SW 1271 (cell line): ENCODE results near the gene HTD2.
A peak's percentile ranks its signal among the peaks of the same experiment; 100 is the strongest.
"Not testable (repeated sequence)": the region's sequence is repeated elsewhere in the genome, so short reads cannot be mapped to it uniquely, and the experiment has no call there.

Experiments used
- DNase-seq, 2 experiments: peaks; one replicate each; lab custom pipeline; 2025; lab: John Stamatoyannopoulos, UW

HTD2 gene

DNA sequence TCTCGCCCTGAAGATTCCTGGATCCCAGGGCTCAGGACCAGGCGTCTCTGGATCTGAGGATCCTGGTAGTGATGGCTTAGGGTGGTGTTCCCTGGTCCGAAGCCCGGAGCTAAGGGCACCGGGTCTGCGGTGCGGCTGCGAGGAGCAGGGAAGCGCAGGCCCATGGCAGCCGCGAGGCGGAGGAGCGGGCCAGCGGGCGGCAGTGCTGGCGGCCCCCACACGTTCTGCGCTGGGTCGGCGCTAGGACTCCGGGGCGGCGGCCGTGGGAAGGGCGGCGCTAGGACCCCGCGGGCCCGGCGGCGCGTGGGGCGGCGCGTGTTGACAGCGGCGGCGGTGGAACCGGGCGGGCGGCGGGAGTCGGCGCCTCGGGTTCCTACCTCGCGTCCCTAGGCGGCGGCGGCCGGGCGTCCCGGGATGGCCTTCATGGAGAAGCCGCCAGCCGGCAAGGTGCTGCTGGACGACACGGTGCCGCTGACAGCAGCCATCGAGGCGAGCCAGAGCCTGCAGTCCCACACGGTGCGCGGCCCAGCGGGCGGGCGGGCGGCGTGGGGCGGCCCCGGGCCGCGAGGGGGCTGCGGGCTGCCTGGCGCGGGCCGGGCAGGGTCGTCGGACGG lies 26.4 kb downstream of the HTD2 start, which contains the start of gene PXK:
TSS of gene PXK (plus strand) at position 318 of the 614 bp plus-strand sequence. CDS start at position 415, 97 bp downstream.
- DNase-seq: peak; percentile 12 to 18

DNA sequence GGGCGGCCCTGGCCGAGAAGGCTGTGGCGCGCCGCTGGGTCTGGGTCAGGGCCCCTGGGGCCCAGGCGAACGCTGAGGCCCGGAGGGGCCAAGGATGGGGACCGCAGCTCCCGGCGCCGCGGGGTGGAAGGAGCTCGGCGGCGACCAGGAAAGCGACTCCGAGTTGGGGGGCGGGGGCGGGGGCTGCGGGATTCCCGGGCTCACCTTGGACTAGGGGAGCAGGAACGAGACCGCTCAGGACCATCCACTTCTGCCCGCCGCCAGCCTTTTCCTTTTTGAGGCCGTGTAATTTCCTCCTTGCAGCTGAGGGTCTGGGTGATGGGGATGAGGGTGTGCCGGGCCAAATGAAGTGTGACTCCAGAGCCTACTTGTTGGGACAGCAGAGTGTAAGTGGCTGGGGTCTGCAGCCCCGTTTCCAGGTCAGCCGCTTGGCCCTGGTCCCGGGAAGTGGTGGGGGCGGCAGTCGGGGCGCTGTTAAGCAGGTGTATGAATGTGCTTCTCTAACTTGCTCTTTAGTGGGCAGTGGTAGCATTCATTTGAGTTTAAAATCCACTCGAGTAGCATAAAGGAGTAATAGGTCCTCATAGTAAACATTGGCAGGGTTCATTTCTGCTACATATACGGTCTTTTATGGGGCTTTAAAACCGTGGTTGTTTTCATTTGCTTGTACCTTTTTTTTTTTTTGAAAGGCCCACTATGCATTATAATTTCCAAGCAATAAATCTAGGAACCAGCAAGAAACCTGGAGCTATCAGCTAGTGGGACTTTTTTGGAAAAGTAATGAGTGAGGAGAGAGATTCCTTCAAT lies 27.1 kb downstream of the HTD2 start:
- DNase-seq: peak in 1 of 2 experiments; percentile 6

DNA sequence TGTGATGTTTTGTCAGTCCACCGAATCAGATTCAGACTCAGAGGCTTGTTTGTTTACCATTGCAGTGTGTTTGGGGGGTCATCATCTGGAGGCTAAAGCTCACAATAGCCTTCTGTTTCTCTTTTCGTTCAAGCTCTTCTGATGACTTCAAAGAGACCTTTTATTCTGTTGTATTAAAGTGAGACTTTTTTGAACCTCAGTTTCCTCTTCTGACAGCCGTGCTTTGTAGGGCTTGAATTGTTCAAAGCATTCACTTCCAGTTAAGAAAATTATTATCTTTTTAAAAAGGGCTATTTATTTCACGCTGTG lies 27.6 kb downstream of the HTD2 start:
- DNase-seq: no peak

DNA sequence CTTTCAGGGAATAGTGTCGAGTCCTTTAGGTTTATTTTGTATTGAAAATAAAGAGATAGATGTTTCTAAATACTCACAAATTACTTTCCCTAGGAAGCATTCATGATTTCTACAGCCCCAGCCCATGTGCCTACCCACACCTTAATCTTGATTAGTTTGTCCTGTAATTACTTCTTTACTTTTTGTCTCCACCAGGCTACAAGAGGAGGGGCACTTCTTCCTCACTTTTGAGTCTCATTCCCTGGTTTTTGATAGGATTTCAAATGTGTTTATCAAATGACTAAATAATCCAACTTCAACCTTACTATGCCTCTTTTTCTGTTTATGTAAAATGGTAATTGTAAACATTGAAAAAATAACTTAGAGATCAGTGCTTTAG lies 28.2 kb downstream of the HTD2 start:
- DNase-seq: no peak

DNA sequence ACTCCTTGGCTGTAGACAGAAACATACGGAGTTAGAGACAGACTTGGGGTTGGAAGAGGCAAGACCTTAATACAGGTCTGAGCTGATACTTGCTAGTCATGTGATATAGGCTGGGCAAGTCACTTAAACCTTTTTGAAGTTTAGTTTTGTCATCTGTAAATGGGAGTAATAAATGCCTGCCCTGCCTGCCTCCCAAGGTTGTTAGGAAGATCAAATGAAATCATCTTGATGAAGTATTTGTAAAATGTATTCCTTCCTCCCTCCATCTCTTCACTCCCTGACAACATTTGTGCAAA lies 29.3 kb downstream of the HTD2 start:
- no peak for DNase-seq

DNA sequence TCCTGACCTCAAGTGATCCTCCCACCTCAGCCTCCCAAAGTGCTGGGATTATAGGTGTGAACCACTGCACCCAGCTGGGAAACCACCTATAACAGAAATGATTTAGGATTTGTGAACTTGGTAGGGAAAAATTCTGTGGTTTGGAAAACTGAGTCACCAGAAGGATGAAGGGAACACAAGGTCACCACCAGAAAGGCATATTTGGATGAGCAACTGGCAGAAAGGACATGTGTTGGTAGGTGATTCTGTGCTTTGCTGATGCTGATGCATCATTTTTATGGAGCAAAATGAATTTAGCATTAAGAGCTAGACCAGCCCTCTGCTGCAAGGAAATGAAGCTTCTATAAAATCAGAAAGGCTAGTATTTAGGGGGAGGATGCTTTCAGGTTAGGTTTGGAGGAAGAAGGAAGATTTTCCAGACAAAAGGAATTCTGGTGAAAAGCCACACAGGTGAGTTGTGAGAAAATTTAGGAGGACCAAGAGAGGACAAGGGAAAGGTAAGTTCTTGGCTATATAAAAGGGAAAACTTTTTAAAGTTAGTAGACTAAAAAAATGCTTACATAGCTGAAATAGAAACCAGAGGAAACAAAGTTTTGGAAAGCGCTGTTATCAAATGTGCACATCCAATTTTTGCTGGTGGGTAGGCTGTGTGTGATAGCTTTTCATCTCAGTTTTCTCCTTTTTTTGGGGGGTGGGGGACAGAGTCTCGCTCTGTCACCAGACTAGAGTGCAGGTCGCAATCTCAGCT lies 30.0 kb downstream of the HTD2 start:
- peak in 1 of 2 experiments; percentile 3 for DNase-seq

DNA sequence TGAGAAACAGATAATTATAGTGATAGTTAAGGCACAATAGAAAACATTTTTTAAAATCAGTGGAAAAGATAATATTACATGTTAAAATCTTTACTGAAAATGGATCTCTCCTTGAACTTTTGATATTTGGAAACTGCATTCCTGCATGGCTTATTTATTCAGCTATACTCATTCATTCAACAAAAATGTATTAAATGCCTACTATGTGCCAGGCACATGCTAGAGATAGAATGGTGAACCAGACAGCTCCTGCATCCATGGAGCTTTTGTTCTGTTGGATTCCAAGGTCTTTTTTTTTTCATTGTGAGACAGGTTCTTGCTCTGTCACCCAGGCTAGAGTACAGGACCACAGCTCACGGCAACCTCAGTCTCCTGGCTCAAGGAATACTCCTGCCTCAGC lies 30.9 kb downstream of the HTD2 start:
- DNase-seq: no peak

DNA sequence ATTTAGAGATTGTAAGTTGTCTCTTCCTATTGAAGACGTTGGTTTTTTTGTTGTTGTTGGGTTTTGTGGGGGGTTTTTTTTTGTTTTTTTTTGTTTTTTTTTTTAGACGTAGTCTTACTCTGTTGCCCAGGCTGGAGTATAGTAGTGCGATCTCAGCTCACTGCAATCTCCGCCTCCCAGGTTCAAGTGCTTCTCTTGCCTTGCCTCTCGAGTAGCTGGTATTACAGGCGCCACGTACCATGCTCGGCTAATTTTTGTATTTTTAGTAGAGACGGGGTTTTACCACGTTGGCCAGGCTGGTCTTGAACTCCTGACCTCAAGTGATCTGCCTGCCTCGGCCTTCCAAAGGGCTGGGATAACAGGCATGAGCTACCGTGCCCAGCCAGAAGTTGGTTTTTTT lies 32.8 kb downstream of the HTD2 start:
- not testable (repeated sequence) for DNase-seq

DNA sequence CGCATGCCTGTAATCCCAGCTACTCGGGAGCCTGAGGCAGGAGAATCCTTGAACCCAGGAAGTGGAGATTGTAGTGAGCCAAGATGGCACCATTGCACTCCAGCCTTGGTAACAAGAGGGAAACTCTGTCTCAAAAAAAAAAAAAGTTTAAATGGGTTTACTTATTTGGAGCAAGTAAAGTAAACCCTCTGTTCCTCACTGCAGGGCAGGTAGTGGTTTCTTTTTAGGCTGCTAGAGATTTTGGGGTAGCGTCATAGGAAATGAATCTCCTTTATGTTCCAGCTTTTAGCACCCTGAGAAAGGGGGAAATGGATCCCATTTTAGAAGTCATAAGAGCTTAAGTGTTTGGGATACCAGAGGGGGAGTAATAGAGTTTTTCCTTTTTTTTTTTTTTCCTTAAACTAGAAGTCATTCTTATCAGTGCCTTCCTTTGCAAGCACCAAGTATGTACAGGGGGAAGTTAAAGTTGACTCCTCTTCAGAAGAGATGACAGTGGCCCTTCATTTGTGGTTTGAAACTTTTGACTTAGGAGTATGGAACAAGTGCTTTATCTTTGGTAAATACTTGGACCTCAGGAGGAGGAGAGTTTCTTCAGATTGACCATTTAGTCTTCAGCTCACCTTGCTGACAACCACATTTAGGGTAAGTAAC lies 34.4 kb downstream of the HTD2 start:
- no peak for DNase-seq

DNA sequence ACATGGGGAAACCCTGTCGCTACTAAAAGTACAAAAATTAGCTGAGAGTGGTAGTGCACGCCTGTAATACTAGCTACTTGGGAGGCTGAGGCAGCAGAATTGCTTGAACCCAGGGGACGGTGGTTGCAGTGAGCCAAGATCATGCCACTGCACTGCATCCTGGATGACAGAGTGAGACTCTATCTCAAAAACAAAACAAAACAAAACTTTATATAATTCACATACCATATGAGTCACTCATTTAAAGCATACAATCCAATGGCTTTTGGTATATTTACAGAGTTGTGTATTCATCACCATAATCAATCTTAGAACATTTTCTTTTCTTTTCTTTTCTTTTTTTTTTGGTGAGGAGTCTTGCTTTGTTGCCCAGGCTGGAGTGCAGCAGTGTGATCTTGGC lies 35.1 kb downstream of the HTD2 start:
- no peak for DNase-seq

DNA sequence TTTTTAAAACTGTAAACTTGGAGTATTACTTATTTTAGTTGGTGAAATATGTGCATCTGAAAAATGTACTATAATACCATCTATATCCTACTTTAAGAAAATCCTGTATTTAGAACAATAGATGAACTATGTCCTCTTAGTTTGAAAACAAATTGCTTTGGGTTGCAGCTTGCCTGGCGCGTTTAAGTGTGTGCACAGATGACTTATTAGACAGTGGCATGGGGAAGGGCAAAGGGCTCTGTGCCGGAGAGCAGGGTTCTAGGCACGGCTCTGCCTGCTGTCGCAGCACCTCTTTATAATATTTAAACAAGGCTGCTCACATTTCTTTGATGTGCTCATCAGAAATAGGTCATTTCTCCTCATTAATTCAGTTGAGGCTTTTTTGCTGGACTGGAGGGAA lies 36.4 kb downstream of the HTD2 start:
- DNase-seq: no peak

DNA sequence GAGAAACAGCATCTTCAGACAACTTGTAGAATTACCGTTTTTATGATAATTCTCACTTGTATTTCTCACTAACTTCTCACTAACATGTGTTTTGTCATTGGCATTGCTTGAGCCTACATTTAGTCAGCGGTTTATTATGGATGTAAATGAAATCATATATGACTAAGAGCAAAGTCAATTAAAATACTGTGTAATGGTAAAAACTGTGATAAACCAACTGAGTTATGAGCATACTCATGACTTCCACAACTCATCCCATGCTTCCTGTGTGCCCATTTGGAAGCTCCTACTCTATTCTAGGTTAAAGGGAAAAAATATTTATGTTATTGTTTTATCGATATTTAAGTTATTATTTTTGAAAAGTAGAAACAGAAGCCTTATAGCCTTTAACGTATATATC lies 39.1 kb downstream of the HTD2 start:
- no peak for DNase-seq

DNA sequence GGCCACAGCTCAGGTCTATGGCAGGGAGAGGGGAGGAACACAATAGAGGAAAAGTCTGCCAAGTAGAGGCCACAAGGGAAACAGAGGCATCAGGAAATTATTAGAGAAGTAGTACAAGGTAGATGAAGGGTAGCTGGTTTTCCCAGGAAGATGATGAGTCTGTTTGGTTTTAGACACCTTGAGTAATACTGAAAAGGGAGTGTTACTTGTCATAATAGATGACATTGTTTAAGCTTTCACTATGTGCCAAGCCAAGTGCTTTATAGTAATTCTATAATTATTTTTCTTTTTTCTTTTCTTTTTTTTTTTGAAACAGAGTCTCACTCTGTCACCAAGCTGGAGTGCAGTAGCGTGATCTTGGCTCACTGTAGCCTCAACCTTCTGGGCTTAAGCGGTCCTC lies 40.0 kb downstream of the HTD2 start:
- no peak for DNase-seq

DNA sequence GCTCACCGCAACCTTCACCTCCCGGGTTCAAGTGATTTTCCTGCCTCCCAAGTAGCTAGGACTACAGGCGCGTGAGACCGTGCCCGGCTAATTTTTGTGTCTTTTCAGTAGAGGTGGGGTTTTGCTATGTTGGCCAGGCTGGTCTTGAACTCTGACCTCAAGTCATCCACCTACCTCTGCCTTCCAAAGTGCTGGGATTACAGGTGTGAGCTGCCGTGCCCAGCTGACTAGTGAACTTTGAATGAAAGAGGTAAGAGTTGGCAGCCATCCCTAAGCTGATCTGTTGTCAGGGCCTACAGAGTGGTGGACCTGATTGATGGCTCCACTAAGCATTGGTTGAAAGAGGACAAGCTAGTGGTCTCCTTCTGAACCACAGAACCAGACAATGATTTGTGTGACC lies 41.7 kb downstream of the HTD2 start:
- DNase-seq: no peak

DNA sequence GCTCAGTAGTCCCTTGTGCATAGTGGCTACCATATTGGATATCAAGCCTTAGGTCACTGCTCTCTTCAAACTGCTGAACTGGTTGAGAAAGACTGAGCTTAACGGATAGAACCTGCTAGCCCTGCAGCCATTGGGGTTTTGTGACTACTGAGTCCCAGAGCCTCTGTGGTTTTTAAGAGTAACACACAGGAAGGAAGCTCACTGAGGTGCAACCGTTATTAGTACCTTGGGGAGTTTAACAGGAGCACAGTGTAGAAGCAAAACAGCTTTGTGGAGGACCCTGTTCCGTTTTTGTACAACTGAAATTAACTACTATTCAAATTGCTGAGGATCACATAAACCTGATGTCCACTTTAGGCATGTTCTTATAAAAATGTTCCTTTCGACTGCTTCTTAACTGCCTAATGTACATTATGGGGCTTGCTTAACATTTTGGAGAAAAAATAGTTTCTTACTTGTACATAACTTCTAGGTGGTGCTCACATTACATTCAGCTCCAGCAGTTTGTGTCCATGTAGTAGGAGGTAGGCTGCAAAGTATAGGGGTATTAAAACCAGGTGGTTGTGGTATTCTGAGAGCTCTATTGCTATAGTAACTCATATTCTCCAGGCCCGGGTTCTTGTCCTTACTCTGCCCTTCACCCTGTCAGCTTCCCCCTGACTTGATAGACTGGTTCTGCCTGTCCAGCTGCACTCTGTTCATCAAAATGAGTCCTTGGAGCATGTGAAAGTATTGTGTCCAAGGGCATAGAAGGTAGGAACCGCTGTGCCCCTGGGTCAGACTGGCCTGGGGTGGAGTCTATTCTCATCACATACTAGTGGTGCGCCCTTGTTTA lies 43.7 kb downstream of the HTD2 start:
- no peak for DNase-seq

DNA sequence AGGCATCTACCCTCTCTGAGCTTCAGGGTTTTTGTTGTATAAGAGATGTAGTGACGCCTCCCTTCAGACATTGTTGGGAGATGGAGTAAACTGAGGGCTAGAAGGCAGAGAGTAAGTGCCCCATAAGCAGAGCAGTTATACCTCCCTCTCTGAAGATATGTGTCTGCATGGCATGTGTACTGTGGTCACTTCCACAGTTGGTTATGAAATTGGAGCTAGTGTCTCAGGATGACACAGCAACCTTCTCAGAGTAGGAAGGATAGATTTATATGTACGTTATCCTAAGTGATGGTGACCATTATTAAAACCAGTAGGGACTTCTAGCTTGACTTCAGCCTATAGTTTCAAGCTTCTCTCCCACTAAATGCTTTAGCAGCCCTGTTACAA lies 44.3 kb downstream of the HTD2 start:
- no peak for DNase-seq

DNA sequence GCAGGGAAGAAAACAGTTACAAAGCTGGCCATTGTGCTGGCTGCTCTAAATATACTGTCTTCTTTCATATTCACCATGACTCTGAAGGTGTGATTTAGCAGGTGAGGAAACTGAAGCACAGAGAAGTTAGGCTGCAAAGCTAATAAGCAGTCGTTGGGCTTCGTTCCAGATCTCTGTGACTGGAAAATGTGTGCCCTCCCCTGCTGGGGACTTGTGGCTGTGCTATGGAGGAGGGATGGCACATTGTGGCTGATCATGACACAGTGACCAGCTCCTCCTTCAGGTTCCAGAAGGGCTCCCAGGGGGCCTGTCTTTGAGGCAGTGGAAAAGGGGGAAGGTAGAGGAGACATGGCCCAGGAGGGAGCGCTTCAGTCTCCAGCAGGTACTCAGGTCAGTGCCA lies 45.6 kb downstream of the HTD2 start:
- DNase-seq: no peak

DNA sequence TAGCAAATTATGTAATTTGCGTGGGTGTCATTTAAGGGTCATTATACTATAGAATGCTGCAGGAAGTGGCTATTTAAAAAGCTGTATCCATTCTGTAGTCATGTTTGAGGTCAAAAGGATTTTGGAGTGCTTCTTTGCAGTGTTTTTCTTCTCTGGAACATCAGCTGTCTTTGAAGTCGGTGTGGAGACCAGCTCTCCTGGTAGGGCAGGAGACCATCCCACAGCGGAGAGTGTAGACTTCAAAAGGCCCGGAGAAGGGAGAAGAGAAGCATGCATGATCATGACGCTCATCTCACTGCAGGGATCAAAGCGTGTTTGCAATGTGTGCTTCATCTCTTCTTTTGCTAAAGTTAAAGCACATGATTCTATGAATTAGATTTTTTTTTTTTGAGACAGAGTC lies 46.3 kb downstream of the HTD2 start:
- no peak for DNase-seq

DNA sequence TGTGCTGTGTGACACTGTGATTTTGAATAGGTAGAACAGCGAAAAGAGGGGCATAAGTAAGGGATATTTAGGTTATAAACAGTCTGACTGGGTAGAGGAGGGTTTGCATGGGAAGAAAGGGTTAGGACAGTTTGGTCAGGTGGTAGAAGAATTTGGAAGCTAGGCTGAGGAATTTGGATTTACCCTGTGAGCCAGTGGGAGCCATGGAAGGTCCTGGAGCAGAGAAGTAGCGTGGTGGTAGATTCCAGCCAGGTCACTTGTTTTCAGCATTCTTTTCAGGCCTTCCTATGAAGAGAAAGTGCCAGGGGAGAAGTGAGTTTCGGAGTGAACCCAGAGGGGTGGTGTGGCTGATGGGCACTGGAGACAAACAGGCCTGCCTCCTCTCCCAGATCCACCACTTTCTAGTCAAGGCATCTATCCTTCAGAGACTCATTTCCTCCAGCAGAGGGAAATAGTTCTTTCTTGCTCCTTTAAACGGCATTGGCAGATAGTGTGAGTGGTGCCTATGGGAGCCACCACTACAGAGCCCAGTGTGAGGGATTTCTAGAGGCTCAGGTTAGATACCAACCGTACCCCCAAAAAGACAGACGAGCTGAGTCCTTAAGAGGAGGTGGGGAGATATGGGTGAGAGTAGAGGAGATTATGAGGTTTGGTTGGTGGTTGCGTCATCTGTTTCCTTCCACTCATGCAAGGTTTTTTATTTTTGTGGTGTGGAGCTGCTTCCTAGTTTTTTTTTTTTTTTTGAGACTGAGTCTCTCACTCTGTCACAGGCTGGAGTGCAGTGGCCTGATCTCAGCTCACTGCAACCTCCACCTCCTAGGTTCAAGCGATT lies 47.6 kb downstream of the HTD2 start:
- DNase-seq: no peak

DNA sequence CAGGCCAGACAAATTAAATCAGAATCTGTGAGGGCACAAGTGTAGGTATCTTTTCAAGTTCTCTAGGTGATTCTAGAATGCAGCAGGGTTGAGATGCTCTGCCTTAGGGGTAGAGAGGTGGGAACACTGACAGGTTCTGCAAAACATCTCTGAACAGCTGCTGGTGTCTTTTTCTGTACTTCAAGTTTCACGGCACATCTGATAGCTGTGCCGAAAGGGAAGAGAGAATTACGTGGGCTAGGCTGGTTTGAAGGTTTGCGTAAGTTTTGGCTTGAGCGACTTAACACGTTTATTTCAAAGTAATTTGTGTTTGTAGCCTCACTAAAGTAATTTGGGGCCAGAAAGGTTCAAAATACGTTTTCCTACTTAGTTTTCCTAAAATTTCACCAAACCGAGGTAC lies 48.9 kb downstream of the HTD2 start:
- no peak for DNase-seq

DNA sequence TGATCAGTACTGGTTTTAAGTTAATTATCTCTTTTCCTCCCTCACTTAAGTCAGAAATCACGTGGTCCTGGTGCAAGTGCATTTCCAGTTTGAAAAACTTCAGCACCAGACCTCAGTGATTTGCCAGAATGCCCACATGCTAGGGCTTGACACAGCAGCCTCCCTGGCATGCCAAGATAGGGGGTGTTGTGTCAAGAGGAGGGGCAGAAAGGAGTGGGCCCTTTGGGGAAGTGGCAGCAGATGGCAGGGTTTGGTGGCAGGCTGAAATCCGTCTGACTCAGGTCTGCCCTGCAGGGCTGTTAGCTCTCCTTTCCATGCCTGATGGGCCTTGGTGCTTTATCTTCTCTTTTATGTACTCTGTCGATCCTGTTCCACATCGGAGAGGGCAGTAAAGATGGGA lies 49.7 kb downstream of the HTD2 start:
- DNase-seq: no peak
